Measurements from ENCODE around the gene RARA.

RARA gene

DNA sequence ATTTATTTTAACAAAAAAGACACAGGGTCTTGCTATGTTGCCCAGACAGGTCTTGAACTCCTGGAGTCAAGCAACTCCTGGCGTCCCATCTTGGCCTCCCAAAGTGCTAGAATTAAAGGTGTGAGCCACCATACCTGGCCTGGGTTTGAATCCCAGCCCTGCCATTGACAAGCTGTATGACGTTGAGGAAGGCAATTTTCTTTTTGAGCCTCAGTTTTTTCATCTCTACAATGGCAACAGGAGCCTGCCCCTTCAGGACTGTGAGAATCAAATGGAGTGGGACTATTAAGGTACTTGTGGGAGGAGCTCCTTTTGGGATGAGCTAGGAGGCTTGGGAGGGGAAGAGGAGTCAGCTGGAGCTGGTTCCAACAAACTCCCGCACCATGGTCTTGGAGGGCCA lies 6.2 kb downstream of the RARA start:
- DNase-seq (ENCODE audit: extremely low read depth, low read depth): no peak
- H3K4me3 ChIP-seq (replicated peaks; ENCODE audit: low read depth, low read length): no peak overlapping the region
- TF ChIP-seq, protein P1, sequence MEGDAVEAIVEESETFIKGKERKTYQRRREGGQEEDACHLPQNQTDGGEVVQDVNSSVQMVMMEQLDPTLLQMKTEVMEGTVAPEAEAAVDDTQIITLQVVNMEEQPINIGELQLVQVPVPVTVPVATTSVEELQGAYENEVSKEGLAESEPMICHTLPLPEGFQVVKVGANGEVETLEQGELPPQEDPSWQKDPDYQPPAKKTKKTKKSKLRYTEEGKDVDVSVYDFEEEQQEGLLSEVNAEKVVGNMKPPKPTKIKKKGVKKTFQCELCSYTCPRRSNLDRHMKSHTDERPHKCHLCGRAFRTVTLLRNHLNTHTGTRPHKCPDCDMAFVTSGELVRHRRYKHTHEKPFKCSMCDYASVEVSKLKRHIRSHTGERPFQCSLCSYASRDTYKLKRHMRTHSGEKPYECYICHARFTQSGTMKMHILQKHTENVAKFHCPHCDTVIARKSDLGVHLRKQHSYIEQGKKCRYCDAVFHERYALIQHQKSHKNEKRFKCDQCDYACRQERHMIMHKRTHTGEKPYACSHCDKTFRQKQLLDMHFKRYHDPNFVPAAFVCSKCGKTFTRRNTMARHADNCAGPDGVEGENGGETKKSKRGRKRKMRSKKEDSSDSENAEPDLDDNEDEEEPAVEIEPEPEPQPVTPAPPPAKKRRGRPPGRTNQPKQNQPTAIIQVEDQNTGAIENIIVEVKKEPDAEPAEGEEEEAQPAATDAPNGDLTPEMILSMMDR (IDR thresholded peaks at IDR 0.05; ENCODE audit: low read depth, low read length, missing control alignments): no peak

GRCh38 chr17:40315678-40316570 lies 6.9 kb downstream of the RARA start:
- TF ChIP-seq, protein P1 (IDR thresholded peaks at IDR 0.05; ENCODE audit: low read depth, low read length, missing control alignments): no peak
- DNase-seq (ENCODE audit: extremely low read depth, low read depth): no peak
- no peak overlapping the region for H3K4me3 ChIP-seq (replicated peaks; ENCODE audit: low read depth, low read length)

DNA sequence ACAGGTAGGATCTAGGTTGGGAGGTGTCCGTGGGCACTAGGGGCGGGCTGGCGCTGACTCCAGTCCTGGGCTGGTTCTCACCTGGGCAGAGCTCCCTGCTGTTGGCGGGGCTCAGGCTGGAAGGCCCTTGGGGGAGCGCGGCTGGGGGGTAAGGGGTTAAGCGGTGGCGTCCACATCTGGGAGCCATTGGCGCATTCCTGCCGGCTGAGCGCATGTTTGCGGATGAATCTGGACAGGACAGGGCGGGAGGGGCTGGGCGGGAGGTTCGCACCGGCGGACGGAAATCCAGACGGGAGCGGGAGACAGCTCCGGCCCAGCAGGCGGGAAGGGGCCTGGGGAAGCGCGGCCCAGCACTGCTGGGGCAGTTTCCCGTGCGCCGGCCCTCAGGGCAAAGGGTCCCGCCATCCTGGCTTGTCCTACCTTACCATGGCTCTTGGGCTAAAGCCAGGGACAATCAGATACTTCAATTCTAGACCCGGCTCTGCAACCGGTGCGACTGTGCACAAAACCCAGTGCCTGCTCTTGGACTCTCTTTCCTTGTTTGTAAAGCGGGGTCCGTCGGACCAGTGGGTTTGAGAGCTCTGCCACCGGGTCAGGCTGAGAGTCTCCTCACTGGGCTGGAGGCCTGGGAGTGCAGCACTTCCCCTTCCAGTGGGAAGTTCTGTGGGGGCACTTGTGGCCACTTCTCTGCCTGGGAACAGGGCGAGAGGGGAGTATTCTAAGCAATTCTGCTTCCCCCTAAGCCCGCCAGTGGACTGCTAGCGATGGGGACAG lies 7.8 kb downstream of the RARA start:
- TF ChIP-seq, protein P1 (IDR thresholded peaks at IDR 0.05; ENCODE audit: low read depth, low read length, missing control alignments): no peak
- no peak for DNase-seq (ENCODE audit: extremely low read depth, low read depth)
- peak overlapping the region; percentile 97 for H3K4me3 ChIP-seq (replicated peaks; ENCODE audit: low read depth, low read length)

GRCh38 chr17:40317345-40317873 lies 8.4 kb downstream of the RARA start:
- TF ChIP-seq, protein P1 (IDR thresholded peaks at IDR 0.05; ENCODE audit: low read depth, low read length, missing control alignments): peak; percentile 72
- peak overlapping the region; percentile 97 for H3K4me3 ChIP-seq (replicated peaks; ENCODE audit: low read depth, low read length)
- no peak for DNase-seq (ENCODE audit: extremely low read depth, low read depth)

DNA sequence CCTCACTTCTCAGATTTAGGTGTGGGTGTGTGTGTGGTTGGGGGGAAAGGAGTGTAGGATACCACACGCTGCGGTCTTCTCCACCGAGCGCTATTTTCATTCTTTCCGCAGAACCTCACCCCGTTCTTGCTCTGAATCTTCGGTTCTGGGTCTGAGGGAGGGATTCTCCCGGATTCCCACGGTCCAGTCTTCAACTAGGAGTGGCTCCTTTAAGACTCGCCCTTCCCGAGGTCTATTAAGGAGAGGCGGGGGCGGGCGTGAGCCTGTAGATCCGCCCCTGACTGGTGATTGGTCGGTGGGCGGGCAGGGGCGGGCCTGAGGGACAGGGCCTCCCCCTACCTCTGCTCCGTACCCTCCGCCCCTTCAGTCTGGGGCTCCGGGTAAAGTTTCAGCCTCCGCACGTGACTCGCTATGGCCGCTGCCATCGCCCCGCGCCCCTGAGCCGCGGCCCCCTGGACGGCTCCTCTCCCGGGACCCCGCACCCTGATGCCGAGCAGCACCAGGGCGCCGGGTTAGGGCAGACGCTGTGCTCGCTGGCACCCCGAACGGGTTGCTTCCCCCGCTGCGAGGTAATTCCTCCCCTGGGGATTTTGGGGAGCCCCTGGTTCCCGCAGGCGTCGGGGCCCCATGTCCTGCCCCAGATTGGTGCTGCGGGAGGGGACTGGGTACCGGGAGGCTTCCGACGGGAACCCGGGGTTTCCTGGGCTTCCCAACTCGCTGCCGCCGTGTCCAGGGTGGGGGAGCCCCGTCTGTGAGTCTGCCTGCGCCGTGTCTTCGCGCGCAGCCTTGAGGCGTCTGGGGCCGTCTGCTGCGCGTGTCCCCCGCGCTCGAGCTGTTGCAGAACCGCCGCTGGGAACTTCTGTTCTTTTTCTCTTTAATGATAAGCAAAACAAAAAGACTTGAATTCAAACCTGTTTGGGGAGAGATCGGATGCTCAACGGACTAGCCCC lies 9.2 kb downstream of the RARA start:
- DNase-seq (ENCODE audit: extremely low read depth, low read depth): peak; percentile 78
- peak overlapping the region; percentile 97 for H3K4me3 ChIP-seq (replicated peaks; ENCODE audit: low read depth, low read length)
- TF ChIP-seq, protein P1 (IDR thresholded peaks at IDR 0.05; ENCODE audit: low read depth, low read length, missing control alignments): no peak

- no peak for DNase-seq (ENCODE audit: extremely low read depth, low read depth)
- peak overlapping the region; percentile 97 for H3K4me3 ChIP-seq (replicated peaks; ENCODE audit: low read depth, low read length)
- TF ChIP-seq, protein P1 (IDR thresholded peaks at IDR 0.05; ENCODE audit: low read depth, low read length, missing control alignments): peak; percentile 21
Observed at GRCh38 chr17:40318830-40319391, 9.9 kb downstream of the RARA start.
